GM10266 (cell line): ENCODE data around the gene LINS1.
A peak's percentile ranks its signal among the peaks of the same experiment; 100 is the strongest.
"Not testable (repeated sequence)": the region's sequence is repeated elsewhere in the genome, so short reads cannot be mapped to it uniquely, and the experiment has no call there.

ENCODE experiments used
- DNase-seq: peaks from one replicate; pipeline ENCODE4 v3.0.0; 2012; ENCODE audit errors: extremely low spot score
- TF ChIP-seq, protein P1 (sequence below): IDR thresholded peaks from 2 replicates; pipeline ENCODE4 v1.5.1; 2012; ENCODE audit warnings: mild to moderate bottlenecking, low read depth; ENCODE audit not compliant: control insufficient read depth, insufficient read depth; ENCODE audit errors: missing control alignments

The LINS1 gene

DNA sequence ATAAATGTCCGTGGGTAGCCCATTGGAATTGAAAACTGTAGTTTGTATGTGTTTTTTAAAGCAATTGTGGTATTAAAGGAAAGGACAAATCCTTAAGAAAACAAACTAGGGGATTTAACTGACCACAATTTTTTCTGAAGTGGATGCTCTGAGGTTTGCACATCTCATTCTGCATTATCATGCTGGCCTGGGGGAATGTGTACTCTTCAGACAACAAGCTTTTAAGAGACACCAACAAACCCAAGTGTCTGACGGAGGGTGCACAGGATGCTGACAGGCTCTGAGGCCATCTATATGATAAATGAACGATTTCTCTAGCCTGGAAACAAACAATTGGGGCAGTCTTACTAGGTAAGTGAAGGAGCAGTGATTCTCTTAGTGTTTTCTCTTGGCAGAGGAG is 9.1 kb downstream of the LINS1 start:
- no peak for DNase-seq
- TF ChIP-seq, protein P1, sequence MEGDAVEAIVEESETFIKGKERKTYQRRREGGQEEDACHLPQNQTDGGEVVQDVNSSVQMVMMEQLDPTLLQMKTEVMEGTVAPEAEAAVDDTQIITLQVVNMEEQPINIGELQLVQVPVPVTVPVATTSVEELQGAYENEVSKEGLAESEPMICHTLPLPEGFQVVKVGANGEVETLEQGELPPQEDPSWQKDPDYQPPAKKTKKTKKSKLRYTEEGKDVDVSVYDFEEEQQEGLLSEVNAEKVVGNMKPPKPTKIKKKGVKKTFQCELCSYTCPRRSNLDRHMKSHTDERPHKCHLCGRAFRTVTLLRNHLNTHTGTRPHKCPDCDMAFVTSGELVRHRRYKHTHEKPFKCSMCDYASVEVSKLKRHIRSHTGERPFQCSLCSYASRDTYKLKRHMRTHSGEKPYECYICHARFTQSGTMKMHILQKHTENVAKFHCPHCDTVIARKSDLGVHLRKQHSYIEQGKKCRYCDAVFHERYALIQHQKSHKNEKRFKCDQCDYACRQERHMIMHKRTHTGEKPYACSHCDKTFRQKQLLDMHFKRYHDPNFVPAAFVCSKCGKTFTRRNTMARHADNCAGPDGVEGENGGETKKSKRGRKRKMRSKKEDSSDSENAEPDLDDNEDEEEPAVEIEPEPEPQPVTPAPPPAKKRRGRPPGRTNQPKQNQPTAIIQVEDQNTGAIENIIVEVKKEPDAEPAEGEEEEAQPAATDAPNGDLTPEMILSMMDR = no peak

DNA sequence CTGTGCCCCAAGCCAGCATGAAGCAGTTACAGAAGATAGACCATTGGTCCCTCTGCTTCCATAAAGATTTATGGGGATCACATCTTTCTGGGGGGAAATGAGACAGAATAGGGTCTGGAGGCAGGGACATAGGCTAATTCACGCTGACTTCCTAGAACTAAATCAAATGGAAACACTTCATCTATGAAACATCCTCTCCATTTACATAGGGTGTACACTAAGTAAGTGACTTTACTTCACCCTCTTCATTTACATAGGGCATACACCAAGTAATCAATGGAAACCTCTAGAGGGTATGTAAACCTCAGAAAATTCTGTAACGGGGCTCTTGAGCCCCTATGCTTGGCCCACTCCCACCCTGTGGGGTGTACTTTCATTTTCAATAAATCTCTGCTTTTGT is 10.1 kb downstream of the LINS1 start:
- DNase-seq = no peak
- TF ChIP-seq, protein P1 = no peak

DNA sequence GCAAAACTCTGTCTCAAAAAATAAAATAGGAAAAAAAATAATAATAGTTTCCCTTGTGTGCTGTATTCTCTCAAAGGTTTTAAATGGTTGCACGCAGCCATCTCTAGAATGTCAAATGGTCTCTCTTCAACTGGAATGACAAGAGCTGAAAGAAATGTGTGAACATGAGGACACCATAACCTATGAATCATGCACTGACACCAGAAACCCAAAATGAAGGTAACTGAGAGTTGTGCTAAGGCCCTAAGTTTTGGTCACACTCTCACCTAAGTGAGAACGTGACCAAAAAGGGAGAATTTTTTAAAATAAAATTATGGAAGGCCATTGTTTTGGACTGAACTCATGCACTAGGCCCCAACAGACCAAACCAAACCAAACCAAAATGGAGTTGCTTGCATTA is 10.8 kb downstream of the LINS1 start:
- not testable (repeated sequence) for DNase-seq

DNA sequence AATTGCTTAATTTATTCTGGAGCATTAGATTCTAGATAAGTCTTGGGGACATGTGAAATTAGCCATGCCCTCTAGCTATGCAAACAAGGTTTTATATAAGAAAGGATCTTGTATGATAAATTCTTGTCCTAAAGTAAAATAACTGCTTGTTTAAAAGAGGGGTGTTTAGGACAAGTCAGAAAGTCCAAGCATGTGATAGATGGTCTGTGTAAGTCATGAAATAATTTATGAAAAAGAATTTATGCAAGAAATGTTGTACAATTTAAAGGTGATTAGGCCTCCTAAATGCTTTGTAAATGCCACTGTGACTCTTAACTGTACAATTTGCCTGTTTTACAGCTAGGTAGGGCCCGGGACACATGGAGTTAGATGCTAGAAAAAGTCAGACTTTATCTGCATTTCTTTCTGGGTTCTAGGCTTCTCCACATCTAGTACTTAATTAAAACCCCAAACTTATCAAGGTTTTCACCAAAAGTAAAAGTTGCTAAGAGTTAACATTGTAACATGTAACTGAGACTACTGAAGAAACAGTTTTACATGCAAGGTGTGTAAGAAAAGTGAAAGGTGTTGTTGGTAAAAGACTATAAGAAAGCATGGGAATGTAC is 13.2 kb downstream of the LINS1 start:
- TF ChIP-seq, protein P1 = no peak

DNA sequence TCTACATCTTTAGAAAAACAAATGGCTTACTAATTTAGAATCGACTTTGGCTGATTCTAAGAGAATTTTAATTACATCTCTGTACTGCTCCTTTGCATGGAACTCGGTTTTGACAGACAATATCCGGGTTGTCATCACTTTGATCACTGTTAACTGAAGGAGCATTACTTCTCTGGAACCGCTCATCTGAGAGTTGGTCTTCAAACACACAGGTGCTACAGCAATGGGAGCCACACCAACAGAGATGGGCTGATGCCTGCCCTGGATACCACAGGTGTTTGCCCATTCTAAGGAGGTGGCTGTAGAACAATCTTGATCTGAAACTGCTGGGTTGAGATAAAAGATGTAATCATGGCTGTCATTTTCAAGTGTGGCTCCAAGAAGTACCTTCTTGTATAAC is 21.6 kb downstream of the LINS1 start:
- TF ChIP-seq, protein P1 = no peak
- no peak for DNase-seq

More for the DNA sequence above, 13.2 kb downstream of the LINS1 start:
- DNase-seq = no peak

DNA sequence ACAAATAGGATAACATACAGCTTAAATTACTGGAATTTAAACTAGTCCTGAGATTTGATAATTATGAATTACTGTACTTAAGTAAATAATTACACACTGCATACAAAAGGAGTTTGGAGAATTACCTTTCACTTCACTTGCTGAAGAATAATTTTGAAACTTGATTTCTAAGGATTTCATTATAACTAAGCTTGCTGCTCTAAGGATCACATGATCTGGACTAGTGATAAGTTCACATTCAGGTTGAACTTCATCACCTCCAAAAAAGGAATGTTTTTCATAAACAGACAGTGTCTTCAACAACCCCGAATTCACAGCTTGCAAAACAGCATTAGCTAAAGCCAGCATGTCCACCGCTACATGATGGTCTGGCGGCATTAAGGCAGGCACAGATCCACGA is 28.5 kb downstream of the LINS1 start:
- no peak for DNase-seq
- TF ChIP-seq, protein P1 = no peak

DNA sequence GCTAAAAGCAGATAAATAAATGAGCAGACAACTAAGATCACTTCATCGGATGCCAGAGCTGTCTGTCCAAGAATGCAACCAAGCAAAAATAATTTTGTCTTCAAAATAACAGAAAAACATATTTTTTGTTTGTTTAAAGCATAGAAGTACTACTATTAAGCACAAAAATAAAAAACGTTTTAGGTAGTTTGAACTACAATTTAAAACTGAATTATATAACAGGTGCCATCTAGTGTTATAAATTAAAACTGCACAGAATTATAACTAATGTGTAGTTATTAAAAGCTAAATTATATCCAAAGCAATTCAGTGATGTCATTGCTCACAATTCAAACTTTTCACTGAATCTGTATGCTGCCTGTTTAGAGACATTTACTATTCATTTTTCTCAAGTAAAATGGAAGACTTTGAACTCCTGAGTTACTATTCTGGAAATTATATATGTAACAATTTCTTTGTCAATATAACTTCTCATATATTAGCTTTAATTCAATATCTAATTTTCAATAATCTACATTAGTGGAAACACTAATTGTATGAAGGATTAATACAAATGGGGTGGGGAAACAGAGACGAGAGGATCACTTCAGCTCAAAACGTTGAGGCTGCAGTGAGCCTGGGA is 29.5 kb downstream of the LINS1 start:
- no peak for DNase-seq
- TF ChIP-seq, protein P1 = peak; percentile 10
